ENCODE data around the gene DOCK1.

GRCh38 chr10:127266431-127266830, 361.2 kb downstream of the DOCK1 start:
- no peak for TF ChIP-seq CTCF (IDR thresholded peaks at IDR 0.05)
- TF ChIP-seq POLR2A (IDR thresholded peaks at IDR 0.05), result no peak
